Mucosa of descending colon (tissue), 3 donors: ENCODE data around the gene HS3ST3A1. TPM values are rescaled to one million over a fixed set of nuclear protein-coding genes. Genes with fewer than 3 reads are reported as not detected.

Source experiments
- ATAC-seq: fragments of 200-7000 bp; cut with Tn5 transposase; one replicate; pipeline ENCODE4 v1.9.1; 2020; ENCODE audit warnings: mild to moderate bottlenecking, moderate library complexity
- DNase-seq, 3 donors: peaks; one replicate each; pipeline ENCODE4 v3.0.0-alpha.2; 2020
- H3K36me3 ChIP-seq: fragments of 200-600 bp; one replicate; pipeline ENCODE4 v1.8.0; 2021; ENCODE audit warnings: low read depth, mild to moderate bottlenecking
- H3K4me1 ChIP-seq: fragments of 200-600 bp; one replicate; pipeline ENCODE4 v1.8.0; 2021; ENCODE audit warnings: low read depth, mild to moderate bottlenecking
- H3K4me3 ChIP-seq: fragments of 200-600 bp; one replicate; pipeline ENCODE4 v1.8.0; 2021; ENCODE audit warnings: mild to moderate bottlenecking
- H3K9me3 ChIP-seq: fragments of 200-600 bp; one replicate; pipeline ENCODE4 v1.8.0; 2021; ENCODE audit warnings: mild to moderate bottlenecking
- intact Hi-C, 2 donors: fragments of 100-400 bp; cut with DNase I in 1 of 2; cut with micrococcal nuclease in 1 of 2; formaldehyde crosslinking; loops; one replicate each; pipeline versions ENCODE4 v1.11.0 to v1.11.1; 2022; cut with DNase I, micrococcal nuclease
- total RNA-seq, 3 donors: library from RNA; stranded (reverse); fragmentation: NEBNext Ultra II Directional in 2 of 3; extraction: Animal tissue kit (Norgen Biotek cat#: 25700) in 2 of 3; gene quantifications; one replicate each; pipeline versions ENCODE4 v1.2.1 to v1.2.4, GENCODE V29; 2021 to 2023
- TF ChIP-seq, protein P1 (sequence below): fragments of 200-600 bp; IDR thresholded peaks from one replicate; pipeline ENCODE4 v1.8.0; 2022; ENCODE audit warnings: antibody characterized with exemption, mild to moderate bottlenecking
- donor health status: DM: no; HTN: no; CAD: no; lungs with moderate emphysema.
- donor health status: DM: no; HTN: no; CAD: no.
- donor health status: DM: no; HTN: yes; CAD: no.

The HS3ST3A1 gene
- total RNA-seq, 3 donors from 2014 or later: 0.65 to 1.2 TPM; not detected in 1

DNA sequence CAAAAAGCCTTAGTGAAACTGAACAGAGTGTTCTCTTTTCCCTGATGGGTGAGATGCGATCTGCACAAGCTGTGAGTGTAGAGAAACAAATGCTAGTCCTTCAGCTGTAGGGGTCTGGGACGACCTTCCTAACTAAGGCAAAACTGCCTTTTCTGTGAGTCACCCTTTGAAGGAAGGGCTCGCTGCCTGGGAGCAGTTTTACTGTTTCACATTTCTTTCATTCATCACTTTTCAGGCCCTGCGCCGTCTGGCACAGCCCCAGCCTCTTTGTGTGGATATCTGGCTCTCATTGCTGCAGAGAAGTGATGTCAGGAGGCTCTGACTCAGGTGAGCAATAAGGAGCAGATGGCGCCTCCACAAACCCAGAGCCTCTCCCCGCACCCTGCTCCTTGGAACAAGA is 57.4 kb downstream of the HS3ST3A1 start:
- ATAC-seq: no peak
- intact Hi-C loops: no loop called here

DNA sequence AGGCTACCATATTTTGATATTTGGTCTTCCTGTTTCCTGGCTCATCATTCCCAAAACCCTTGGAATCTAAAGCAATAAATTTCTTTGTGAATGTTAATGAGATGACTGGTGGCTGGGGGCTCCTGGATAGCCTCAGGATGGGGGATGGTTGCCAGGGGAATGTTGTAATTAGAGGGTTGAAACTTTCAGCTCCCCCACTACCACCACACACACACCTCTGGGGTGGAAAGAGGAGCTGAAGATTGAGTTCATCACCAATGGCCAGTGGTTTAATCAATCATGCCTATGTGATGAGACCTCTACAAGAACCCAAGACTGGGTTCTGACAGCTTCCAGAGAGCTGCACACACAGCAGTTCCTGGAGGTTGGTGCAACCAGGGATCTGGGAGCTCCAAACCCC is 59.1 kb downstream of the HS3ST3A1 start:
- no peaks in the 10 kb centered on the region for H3K36me3 ChIP-seq
- intact Hi-C loops: no loop called here
- no peak for DNase-seq

More for the DNA sequence above, 57.4 kb downstream of the HS3ST3A1 start:
- Histone ChIP-seq H3K4me1 (no peaks in the 10 kb centered on the region), H3K36me3 (no peaks in the 10 kb centered on the region), H3K9me3 (no peaks in the 10 kb centered on the region), H3K4me3 (no peak overlapping the region)
- DNase-seq: no peak
- TF ChIP-seq, protein P1, sequence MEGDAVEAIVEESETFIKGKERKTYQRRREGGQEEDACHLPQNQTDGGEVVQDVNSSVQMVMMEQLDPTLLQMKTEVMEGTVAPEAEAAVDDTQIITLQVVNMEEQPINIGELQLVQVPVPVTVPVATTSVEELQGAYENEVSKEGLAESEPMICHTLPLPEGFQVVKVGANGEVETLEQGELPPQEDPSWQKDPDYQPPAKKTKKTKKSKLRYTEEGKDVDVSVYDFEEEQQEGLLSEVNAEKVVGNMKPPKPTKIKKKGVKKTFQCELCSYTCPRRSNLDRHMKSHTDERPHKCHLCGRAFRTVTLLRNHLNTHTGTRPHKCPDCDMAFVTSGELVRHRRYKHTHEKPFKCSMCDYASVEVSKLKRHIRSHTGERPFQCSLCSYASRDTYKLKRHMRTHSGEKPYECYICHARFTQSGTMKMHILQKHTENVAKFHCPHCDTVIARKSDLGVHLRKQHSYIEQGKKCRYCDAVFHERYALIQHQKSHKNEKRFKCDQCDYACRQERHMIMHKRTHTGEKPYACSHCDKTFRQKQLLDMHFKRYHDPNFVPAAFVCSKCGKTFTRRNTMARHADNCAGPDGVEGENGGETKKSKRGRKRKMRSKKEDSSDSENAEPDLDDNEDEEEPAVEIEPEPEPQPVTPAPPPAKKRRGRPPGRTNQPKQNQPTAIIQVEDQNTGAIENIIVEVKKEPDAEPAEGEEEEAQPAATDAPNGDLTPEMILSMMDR: no peak

DNA sequence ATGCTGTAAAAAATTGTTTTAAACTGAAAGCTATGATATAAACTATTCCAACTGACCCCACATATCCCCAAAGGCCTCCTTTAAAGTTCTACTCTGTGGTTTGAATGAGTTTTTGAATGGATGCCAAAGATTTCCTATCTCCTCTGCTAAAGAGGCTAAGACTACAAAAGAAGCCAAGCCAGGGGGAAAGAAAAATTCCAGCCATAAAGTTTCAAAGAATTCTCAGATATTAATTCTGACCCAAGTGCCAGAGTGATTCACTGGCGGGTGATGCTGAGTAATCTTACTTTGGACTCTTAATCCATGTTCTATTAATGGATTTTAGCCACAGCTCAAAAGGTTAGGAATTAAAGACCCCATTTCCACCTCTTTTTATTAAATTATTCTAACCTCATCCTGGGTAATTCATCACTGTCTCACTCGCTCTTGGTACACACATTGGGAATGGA is 60.7 kb downstream of the HS3ST3A1 start:
- H3K9me3 ChIP-seq: no peaks in the 10 kb centered on the region
- TF ChIP-seq, protein P1: no peak
- H3K4me3 ChIP-seq: no peak overlapping the region
- H3K4me1 ChIP-seq: no peaks in the 10 kb centered on the region
- intact Hi-C loops: no loop called here
- DNase-seq (no peak), ATAC-seq (no peak)
- no peaks in the 10 kb centered on the region for H3K36me3 ChIP-seq

More for the DNA sequence above, 59.1 kb downstream of the HS3ST3A1 start:
- H3K4me3 ChIP-seq: no peak overlapping the region
- ATAC-seq: no peak
- TF ChIP-seq, protein P1: no peak
- no peaks in the 10 kb centered on the region for H3K4me1 ChIP-seq
- H3K9me3 ChIP-seq: no peaks in the 10 kb centered on the region

DNA sequence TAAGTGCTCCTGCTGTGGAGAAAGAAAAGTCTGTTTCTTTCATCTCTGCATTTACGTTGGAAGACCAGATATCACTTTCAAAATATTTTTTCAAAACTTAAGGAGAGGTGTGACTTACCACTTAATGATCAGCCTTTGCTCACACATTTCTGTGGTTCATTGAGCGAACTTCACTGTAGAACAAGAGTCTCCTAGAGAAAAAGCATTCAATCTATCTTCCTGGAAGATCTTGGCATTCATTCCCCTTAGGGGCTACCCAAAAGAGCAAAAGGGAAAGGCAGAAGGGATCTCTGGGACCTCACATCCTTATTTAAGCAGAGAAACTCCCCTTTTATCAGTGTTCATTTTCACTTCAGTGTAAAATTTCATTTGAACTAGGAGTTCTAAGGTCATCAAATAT is 61.2 kb downstream of the HS3ST3A1 start:
- TF ChIP-seq, protein P1: no peak
- no peaks in the 10 kb centered on the region for H3K36me3 ChIP-seq

DNA sequence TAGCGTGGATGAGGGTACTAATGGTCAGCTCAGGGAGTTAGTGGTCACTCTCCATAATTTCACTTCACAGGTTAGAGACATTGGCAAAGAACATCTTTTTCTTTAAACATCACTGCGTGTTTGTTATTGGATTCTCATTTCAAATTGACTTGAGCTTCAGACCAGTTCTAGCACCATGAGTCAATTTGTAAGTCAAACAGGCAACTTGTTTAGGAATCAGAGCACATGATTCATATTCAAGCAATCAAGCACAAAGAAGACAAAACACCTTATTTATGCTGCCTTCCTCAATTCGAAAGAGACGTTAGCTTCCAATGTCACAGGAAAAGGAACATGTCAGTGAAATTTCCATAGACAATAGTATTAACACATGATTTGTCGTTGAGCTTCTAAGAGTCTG is 62.3 kb downstream of the HS3ST3A1 start:
- no peaks in the 10 kb centered on the region for H3K9me3 ChIP-seq
- DNase-seq: no peak
- no peaks in the 10 kb centered on the region for H3K4me1 ChIP-seq
- TF ChIP-seq, protein P1: no peak
- no peak for ATAC-seq
- H3K4me3 ChIP-seq: no peak overlapping the region
- intact Hi-C loops: no loop called here
- no peaks in the 10 kb centered on the region for H3K36me3 ChIP-seq

More for the DNA sequence above, 61.2 kb downstream of the HS3ST3A1 start:
- DNase-seq: no peak
- no peak for ATAC-seq
- intact Hi-C loops: no loop called here
- Histone ChIP-seq H3K4me1 (no peaks in the 10 kb centered on the region), H3K4me3 (no peak overlapping the region), H3K9me3 (no peaks in the 10 kb centered on the region)

DNA sequence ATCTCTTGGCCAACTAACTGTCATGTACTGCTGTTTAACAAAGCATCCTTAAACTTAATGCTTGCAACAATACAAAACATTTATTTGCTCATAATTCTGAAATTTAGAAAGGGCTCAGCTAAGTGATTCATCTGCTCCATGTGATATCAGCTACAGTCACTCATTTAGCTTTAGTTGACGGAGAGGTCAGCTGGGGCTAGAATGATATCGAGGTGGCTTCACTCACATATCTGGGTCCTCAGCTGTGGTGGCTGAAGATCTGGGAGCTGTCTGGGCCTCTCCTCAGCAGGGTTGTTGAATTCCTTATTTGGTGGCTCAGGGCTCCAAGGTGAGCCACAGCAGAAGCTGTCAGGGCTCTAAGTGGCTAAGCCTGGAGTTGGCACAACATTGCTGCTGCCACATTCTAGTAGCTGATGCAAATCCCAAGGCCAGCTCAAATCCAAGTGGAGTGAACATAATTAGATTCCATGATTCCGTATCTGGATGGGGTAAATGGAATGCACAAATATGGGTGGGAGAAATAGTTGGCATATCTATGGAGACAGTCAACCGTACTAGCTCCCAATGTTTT is 62.8 kb downstream of the HS3ST3A1 start:
- intact Hi-C loops: no loop called here
- ATAC-seq (no peak), DNase-seq (no peak)
- Histone ChIP-seq H3K36me3 (no peaks in the 10 kb centered on the region), H3K4me3 (no peak overlapping the region), H3K9me3 (no peaks in the 10 kb centered on the region), H3K4me1 (no peaks in the 10 kb centered on the region)
- TF ChIP-seq, protein P1: no peak
